Mammary epithelial cell (primary cell): ENCODE data around the gene BNC2.

ENCODE experiments used
- EZH2 ChIP-seq: IDR thresholded peaks from 2 replicates; pipeline ENCODE4 v1.6.1; 2012; ENCODE audit warnings: low read length, inconsistent platforms, borderline replicate concordance
- TF ChIP-seq, protein P1 (sequence below), 2 donors: IDR thresholded peaks in 1 of 2; conservative IDR thresholded peaks in 1 of 2; 2 replicates each; pipeline ENCODE4 v1.5.1; 2011 to 2012; ENCODE audit warnings: inconsistent platforms in 2 of 2, low read length in 2 of 2, mild to moderate bottlenecking in 2 of 2, control low read depth in 1 of 2, low read depth in 1 of 2; ENCODE audit not compliant: insufficient read depth in 1 of 2; ENCODE audit errors: extremely low read depth in 1 of 2

DNA sequence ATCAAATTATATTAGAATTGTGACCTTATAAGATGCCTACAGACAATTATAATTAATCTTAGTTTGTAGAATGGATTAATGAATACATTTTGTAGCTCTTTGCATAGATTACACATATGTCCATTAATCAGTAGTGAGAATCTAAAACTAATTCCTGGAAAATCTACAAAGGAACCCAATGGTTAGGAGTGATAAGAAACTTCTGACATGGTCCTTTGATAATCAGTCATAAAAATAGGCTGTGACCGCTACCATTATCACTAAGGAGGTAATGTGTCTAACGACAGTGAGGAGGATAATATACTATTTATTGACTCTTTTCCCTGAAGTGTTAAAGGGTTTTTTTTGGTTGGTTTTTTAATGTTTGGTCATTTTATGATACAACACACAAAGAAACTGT, 46.6 kb downstream of the BNC2 start:
- TF ChIP-seq, protein P1, sequence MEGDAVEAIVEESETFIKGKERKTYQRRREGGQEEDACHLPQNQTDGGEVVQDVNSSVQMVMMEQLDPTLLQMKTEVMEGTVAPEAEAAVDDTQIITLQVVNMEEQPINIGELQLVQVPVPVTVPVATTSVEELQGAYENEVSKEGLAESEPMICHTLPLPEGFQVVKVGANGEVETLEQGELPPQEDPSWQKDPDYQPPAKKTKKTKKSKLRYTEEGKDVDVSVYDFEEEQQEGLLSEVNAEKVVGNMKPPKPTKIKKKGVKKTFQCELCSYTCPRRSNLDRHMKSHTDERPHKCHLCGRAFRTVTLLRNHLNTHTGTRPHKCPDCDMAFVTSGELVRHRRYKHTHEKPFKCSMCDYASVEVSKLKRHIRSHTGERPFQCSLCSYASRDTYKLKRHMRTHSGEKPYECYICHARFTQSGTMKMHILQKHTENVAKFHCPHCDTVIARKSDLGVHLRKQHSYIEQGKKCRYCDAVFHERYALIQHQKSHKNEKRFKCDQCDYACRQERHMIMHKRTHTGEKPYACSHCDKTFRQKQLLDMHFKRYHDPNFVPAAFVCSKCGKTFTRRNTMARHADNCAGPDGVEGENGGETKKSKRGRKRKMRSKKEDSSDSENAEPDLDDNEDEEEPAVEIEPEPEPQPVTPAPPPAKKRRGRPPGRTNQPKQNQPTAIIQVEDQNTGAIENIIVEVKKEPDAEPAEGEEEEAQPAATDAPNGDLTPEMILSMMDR (conservative IDR thresholded peaks at IDR 0.05 in 1 of 2, IDR thresholded peaks at IDR 0.05 in 1 of 2; ENCODE audit: extremely low read depth in 1 of 2, insufficient read depth in 1 of 2, low read depth in 1 of 2, low read length in 2 of 2): no peak
- TF ChIP-seq EZH2: no peak
